Measurements from ENCODE around the gene ARHGAP15.

GRCh38 chr2:143217512-143218115 lies 88.4 kb downstream of the ARHGAP15 start:
- no peak for TF ChIP-seq CTCF (IDR thresholded peaks at IDR 0.05; ENCODE audit: low read depth, low read length, poor library complexity, severe bottlenecking)
- TF ChIP-seq EZH2phosphoT487 (IDR thresholded peaks at IDR 0.05; ENCODE audit: borderline replicate concordance, low read length): no peak
